Cerebellar cortex (tissue), 1 donor: ENCODE measurements around the gene HTR4.

Source experiments
- DNase-seq: peaks from one replicate; pipeline ENCODE4 v3.0.0-alpha.2; 2015; ENCODE audit warnings: low spot score

Gene HTR4

GRCh38 chr5:148663509-148663908 lies 9.2 kb upstream of the HTR4 start:
- no peak for DNase-seq

- DNase-seq = no peak
Measured at GRCh38 chr5:148660346-148660660, 6.0 kb upstream of the HTR4 start.

GRCh38 chr5:148659641-148660345 lies 5.5 kb upstream of the HTR4 start:
- no peak for DNase-seq

- DNase-seq = no peak
Measured at GRCh38 chr5:148653291-148653835, 964 bp downstream of the HTR4 start.

- DNase-seq = no peak
Measured at GRCh38 chr5:148651528-148651927, 2.8 kb downstream of the HTR4 start.

- no peak for DNase-seq
Measured at GRCh38 chr5:148645527-148645926, 8.8 kb downstream of the HTR4 start.

GRCh38 chr5:148641735-148642134 lies 12.6 kb downstream of the HTR4 start:
- no peak for DNase-seq

GRCh38 chr5:148640471-148640870 lies 13.9 kb downstream of the HTR4 start:
- no peak for DNase-seq

GRCh38 chr5:148639081-148639480 lies 15.2 kb downstream of the HTR4 start:
- DNase-seq = no peak

GRCh38 chr5:148636353-148636752 lies 18.0 kb downstream of the HTR4 start:
- DNase-seq = no peak

- DNase-seq = no peak
Measured at GRCh38 chr5:148635321-148636083, 18.8 kb downstream of the HTR4 start.

- DNase-seq = no peak
Measured at GRCh38 chr5:148633067-148633377, 21.3 kb downstream of the HTR4 start.

- DNase-seq = no peak
Measured at GRCh38 chr5:148632255-148633066, 21.9 kb downstream of the HTR4 start.

GRCh38 chr5:148626986-148627385 lies 27.3 kb downstream of the HTR4 start:
- no peak for DNase-seq

- DNase-seq = no peak
Measured at GRCh38 chr5:148626081-148626613, 28.2 kb downstream of the HTR4 start.

GRCh38 chr5:148625250-148625649 lies 29.1 kb downstream of the HTR4 start:
- DNase-seq = no peak

GRCh38 chr5:148623741-148624140 lies 30.6 kb downstream of the HTR4 start:
- no peak for DNase-seq

- DNase-seq = no peak
Measured at GRCh38 chr5:148623101-148623500, 31.2 kb downstream of the HTR4 start.

GRCh38 chr5:148620696-148621095 lies 33.6 kb downstream of the HTR4 start:
- DNase-seq = no peak

GRCh38 chr5:148620091-148620490 lies 34.2 kb downstream of the HTR4 start:
- DNase-seq = no peak

- DNase-seq = no peak
Measured at GRCh38 chr5:148619484-148619883, 34.8 kb downstream of the HTR4 start.

GRCh38 chr5:148615644-148616275 lies 38.6 kb downstream of the HTR4 start:
- no peak for DNase-seq
